Testis (tissue), 2 donors: ENCODE data around the gene ZNF470.

Source experiments
- CTCF ChIP-seq, 3 experiments: fragments of 450-650 bp in 2 of 3; fragments of 200-600 bp in 1 of 3; sonication (generic) in 1 of 3; IDR thresholded peaks; one replicate each; pipeline ENCODE4 v1.5.1; 2016 to 2019; ENCODE audit warnings: antibody characterized with exemption in 3 of 3, mild to moderate bottlenecking in 2 of 3, moderate library complexity in 1 of 3
- POLR2A ChIP-seq: fragments of 450-650 bp; IDR thresholded peaks from one replicate; pipeline ENCODE4 v1.6.1; 2017; ENCODE audit warnings: antibody characterized with exemption, mild to moderate bottlenecking, moderate library complexity

GRCh38 chr19:56594783-56595547 is 27.7 kb downstream of the ZNF470 start, which contains the start of gene ZNF71:
- TF ChIP-seq CTCF (IDR thresholded peaks at IDR 0.05) (peak in 1 of 3 experiments; percentile 5), POLR2A (no peak)
